Neural progenitor cell (in vitro differentiated cells): ENCODE measurements around the gene DDC. TPM values are rescaled to one million over a fixed set of nuclear protein-coding genes. Genes with fewer than 3 reads are reported as not detected.

Source experiments
- DNase-seq: peaks from one replicate; pipeline ENCODE4 v3.0.0-alpha.2; 2016; ENCODE audit warnings: low spot score
- H2AFZ ChIP-seq: fragments of 200-600 bp; sonication (generic); replicated peaks from 2 replicates; pipeline ENCODE4 v1.6.1; 2016; ENCODE audit warnings: antibody characterized with exemption
- H3F3A ChIP-seq: fragments of 200-600 bp; sonication (generic); 2 replicates; pipeline ENCODE4 v1.6.1; 2016; ENCODE audit warnings: antibody characterized with exemption, low read depth
- H3K27ac ChIP-seq: fragments of 200-600 bp; sonication (generic); 2 replicates; pipeline ENCODE4 v1.5.1; 2016; ENCODE audit warnings: mild to moderate bottlenecking
- H3K27me3 ChIP-seq: fragments of 200-600 bp; sonication (generic); 2 replicates; pipeline ENCODE4 v1.6.1; 2016; ENCODE audit warnings: mild to moderate bottlenecking, moderate library complexity
- H3K36me3 ChIP-seq: fragments of 200-600 bp; sonication (generic); 2 replicates; pipeline ENCODE4 v1.5.1; 2016
- H3K4me1 ChIP-seq: fragments of 200-600 bp; sonication (generic); 2 replicates; pipeline ENCODE4 v1.6.1; 2016; ENCODE audit warnings: mixed run types
- H3K4me2 ChIP-seq: fragments of 200-600 bp; sonication (generic); 2 replicates; pipeline ENCODE4 v1.6.1; 2016
- H3K4me3 ChIP-seq: fragments of 200-600 bp; sonication (generic); 2 replicates; pipeline ENCODE4 v1.5.1; 2016
- H3K79me2 ChIP-seq: fragments of 200-600 bp; sonication (generic); 2 replicates; pipeline ENCODE4 v1.6.1; 2016; ENCODE audit warnings: low read depth
- H3K9ac ChIP-seq: fragments of 200-600 bp; sonication (generic); 2 replicates; pipeline ENCODE4 v1.6.1; 2016
- H3K9me3 ChIP-seq: fragments of 200-600 bp; sonication (generic); 2 replicates; pipeline ENCODE4 v1.5.1; 2016; ENCODE audit warnings: low read depth
- H4K20me1 ChIP-seq: fragments of 200-600 bp; sonication (generic); 2 replicates; pipeline ENCODE4 v1.6.1; 2016; ENCODE audit warnings: low read depth
- H3K27ac Mint-ChIP-seq: 3 replicates; pipeline ENCODE4 v1.8.0; 2021; ENCODE audit warnings: mixed read lengths
- H3K27me3 Mint-ChIP-seq: 2 replicates; pipeline ENCODE4 v1.8.0; 2022; ENCODE audit warnings: low read depth, mild to moderate bottlenecking, inconsistent platforms, moderate library complexity, mixed read lengths; ENCODE audit not compliant: insufficient read depth
- H3K36me3 Mint-ChIP-seq: 3 replicates; pipeline ENCODE4 v1.8.0; 2021; ENCODE audit warnings: mixed read lengths
- H3K4me1 Mint-ChIP-seq: 3 replicates; pipeline ENCODE4 v1.8.0; 2021; ENCODE audit warnings: mixed read lengths
- H3K4me3 Mint-ChIP-seq: 3 replicates; pipeline ENCODE4 v1.8.0; 2021; ENCODE audit warnings: mild to moderate bottlenecking, moderate library complexity, mixed read lengths
- H3K9me3 Mint-ChIP-seq: 3 replicates; pipeline ENCODE4 v1.8.0; 2020; ENCODE audit warnings: mixed read lengths
- EZH2 ChIP-seq: fragments of 200-600 bp; sonication (generic); IDR thresholded peaks from 2 replicates; pipeline ENCODE4 v1.6.1; 2017; ENCODE audit warnings: antibody characterized with exemption, mild to moderate bottlenecking, moderate library complexity
- EZH2phosphoT487 ChIP-seq: fragments of 200-600 bp; sonication (generic); IDR thresholded peaks from 2 replicates; pipeline ENCODE4 v1.6.1; 2017; ENCODE audit warnings: antibody characterized with exemption
- total RNA-seq: library from RNA; depleted of rRNA; stranded (reverse); fragments of >200 nt; gene quantifications from 2 replicates; pipeline ENCODE4 v1.2.3, GENCODE V29; 2015; ENCODE audit warnings: low replicate concordance
- TF ChIP-seq, protein P1 (sequence below): fragments of 200-600 bp; sonication (generic); IDR thresholded peaks from 2 replicates; pipeline ENCODE4 v1.5.1; 2017; ENCODE audit warnings: antibody characterized with exemption, mild to moderate bottlenecking

Gene DDC
- total RNA-seq, 1 donor from 2014 or later, result not detected

DNA sequence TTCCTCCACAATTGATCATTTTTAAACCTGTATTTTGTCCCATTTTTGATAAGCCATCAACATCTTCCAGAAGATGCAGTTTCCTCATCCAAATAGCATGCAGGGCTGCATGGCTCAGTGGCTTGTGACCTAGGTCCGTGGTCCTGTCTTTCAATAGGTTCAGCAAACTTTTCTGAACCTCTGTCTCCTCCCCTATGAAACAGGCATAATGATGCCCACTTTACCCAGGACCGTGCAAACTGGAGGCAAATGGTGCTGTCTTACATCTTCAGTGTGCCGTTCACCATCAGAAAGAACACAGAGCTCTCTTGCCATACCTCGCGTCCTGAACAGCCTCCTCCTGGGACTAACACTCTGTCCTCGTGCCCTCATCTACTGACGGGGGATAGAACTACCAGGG lies 92.8 kb downstream of the DDC start:
- Mint-ChIP-seq H3K4me1 (peaks cover 1% of the 10 kb centered on the region), H3K9me3 (no peaks in the 10 kb centered on the region), H3K27me3 (peaks cover 4% of the 10 kb centered on the region), H3K27ac (no peak overlapping the region), H3K4me3 (no peak overlapping the region), H3K36me3 (no peaks in the 10 kb centered on the region)
- H3K9me3 ChIP-seq, result no peaks in the 10 kb centered on the region
- H3K9ac ChIP-seq, result no peak overlapping the region
- H3K4me3 ChIP-seq, result no peak overlapping the region
- TF ChIP-seq, protein P1, sequence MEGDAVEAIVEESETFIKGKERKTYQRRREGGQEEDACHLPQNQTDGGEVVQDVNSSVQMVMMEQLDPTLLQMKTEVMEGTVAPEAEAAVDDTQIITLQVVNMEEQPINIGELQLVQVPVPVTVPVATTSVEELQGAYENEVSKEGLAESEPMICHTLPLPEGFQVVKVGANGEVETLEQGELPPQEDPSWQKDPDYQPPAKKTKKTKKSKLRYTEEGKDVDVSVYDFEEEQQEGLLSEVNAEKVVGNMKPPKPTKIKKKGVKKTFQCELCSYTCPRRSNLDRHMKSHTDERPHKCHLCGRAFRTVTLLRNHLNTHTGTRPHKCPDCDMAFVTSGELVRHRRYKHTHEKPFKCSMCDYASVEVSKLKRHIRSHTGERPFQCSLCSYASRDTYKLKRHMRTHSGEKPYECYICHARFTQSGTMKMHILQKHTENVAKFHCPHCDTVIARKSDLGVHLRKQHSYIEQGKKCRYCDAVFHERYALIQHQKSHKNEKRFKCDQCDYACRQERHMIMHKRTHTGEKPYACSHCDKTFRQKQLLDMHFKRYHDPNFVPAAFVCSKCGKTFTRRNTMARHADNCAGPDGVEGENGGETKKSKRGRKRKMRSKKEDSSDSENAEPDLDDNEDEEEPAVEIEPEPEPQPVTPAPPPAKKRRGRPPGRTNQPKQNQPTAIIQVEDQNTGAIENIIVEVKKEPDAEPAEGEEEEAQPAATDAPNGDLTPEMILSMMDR, result no peak
- TF ChIP-seq EZH2phosphoT487, result no peak
- no peak for TF ChIP-seq EZH2
- no peaks in the 10 kb centered on the region for H3F3A ChIP-seq
- no peaks in the 10 kb centered on the region for H3K4me1 ChIP-seq
- no peaks in the 10 kb centered on the region for H3K36me3 ChIP-seq
- no peak overlapping the region for H3K27ac ChIP-seq
- no peak for DNase-seq
- no peaks in the 10 kb centered on the region for H4K20me1 ChIP-seq
- no peaks in the 10 kb centered on the region for H3K79me2 ChIP-seq
- no peak overlapping the region for H2AFZ ChIP-seq
- peaks cover 12% of the 10 kb centered on the region for H3K27me3 ChIP-seq
- no peak overlapping the region for H3K4me2 ChIP-seq

DNA sequence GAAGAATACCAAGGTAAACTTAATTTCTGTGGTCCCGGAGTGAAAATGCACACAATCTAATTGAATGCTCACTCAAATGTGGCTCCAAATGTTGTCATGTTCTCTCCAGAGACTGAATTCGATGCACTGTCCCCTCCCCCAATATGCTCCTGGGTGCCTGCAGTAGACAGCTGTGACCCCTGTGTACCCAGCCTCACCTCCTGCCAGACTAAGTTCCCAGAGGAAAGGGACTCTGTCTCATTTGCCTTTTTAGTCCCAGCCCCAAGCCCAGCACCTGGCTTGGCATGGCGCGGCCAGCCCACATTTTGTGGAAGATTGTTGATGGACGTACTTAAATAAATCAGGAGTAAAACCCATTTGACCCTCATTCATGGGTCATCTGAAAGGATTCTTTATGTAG lies 93.2 kb downstream of the DDC start:
- peaks cover 3% of the 10 kb centered on the region for H3K4me1 Mint-ChIP-seq
- Histone ChIP-seq H3K27me3 (peaks cover 17% of the 10 kb centered on the region), H3K4me1 (no peaks in the 10 kb centered on the region), H3K79me2 (no peaks in the 10 kb centered on the region), H3K9me3 (no peaks in the 10 kb centered on the region), H3K9ac (no peak overlapping the region), H3K4me2 (no peak overlapping the region), H3F3A (no peaks in the 10 kb centered on the region), H3K4me3 (no peak overlapping the region), H2AFZ (no peak overlapping the region), H3K27ac (no peak overlapping the region), H4K20me1 (no peaks in the 10 kb centered on the region), H3K36me3 (no peaks in the 10 kb centered on the region)
- TF ChIP-seq EZH2phosphoT487 (no peak), EZH2 (no peak)
- TF ChIP-seq, protein P1, result no peak
- peaks cover 4% of the 10 kb centered on the region for H3K27me3 Mint-ChIP-seq
- no peak for DNase-seq
- H3K9me3 Mint-ChIP-seq, result no peaks in the 10 kb centered on the region
- H3K36me3 Mint-ChIP-seq, result no peaks in the 10 kb centered on the region
- H3K4me3 Mint-ChIP-seq, result no peak overlapping the region
- no peak overlapping the region for H3K27ac Mint-ChIP-seq

DNA sequence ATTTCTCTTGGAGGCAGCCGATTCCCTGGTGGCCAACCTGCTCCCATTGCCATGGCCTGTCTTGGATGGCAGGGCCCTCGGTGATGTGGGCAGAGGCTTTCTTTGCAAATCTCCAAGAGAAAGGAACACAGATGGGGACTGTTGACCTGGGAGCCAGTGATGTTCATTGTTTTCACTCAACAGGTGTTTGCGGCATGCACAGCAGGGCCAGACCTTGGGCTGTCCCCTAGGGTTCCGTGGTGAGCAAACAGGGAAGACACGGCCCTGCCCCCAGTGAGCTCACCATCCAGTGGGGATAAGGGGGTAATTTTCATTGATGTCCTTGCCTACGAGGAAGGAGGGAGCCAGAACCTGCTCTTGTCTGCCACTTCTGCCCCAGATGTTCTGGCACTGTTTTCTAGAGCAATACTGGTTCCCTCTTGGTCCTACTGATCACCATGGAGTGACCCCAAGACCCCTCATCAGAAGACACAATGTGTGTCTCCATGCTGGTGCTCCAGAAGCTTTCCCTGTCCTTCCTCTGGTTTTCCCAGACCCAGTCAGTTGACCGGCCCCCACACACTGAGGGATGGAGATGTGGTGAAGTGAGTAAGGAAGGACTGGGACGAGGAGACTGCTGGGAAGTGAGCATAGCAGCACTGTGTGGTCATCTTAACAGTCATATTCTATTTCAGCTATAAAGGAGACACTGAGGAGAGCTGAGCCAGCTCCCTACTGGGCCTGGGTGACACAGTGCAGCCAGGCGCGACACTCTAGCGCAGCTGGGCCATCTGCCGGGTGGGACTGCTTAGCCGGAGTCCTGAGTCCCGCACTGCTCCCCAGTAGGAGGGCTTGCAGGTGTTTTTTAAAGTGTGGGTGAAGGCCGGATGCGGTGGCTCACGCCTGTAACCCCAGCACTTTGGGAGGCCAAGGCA lies 94.7 kb downstream of the DDC start:
- Mint-ChIP-seq H3K36me3 (no peaks in the 10 kb centered on the region), H3K4me3 (no peak overlapping the region), H3K4me1 (peaks cover 3% of the 10 kb centered on the region), H3K9me3 (no peaks in the 10 kb centered on the region), H3K27ac (no peak overlapping the region), H3K27me3 (peaks cover 2% of the 10 kb centered on the region)
- H2AFZ ChIP-seq, result no peak overlapping the region
- TF ChIP-seq EZH2 (no peak), EZH2phosphoT487 (no peak)
- TF ChIP-seq, protein P1, result no peak
- no peaks in the 10 kb centered on the region for H3F3A ChIP-seq
- no peak overlapping the region for H3K4me2 ChIP-seq
- H3K9ac ChIP-seq, result no peak overlapping the region
- no peaks in the 10 kb centered on the region for H4K20me1 ChIP-seq
- peaks cover 18% of the 10 kb centered on the region for H3K27me3 ChIP-seq
- no peaks in the 10 kb centered on the region for H3K36me3 ChIP-seq
- no peaks in the 10 kb centered on the region for H3K4me1 ChIP-seq
- no peaks in the 10 kb centered on the region for H3K79me2 ChIP-seq
- DNase-seq, result no peak
- H3K9me3 ChIP-seq, result no peaks in the 10 kb centered on the region
- H3K4me3 ChIP-seq, result no peak overlapping the region
- H3K27ac ChIP-seq, result no peak overlapping the region
